ENCODE data around the gene SKA2. TPM values are rescaled to one million over a fixed set of nuclear protein-coding genes. Genes with fewer than 3 reads are reported as not detected.

Gene SKA2
- total RNA-seq, 1 experiment from 2014 or later, result 65.6 TPM

DNA sequence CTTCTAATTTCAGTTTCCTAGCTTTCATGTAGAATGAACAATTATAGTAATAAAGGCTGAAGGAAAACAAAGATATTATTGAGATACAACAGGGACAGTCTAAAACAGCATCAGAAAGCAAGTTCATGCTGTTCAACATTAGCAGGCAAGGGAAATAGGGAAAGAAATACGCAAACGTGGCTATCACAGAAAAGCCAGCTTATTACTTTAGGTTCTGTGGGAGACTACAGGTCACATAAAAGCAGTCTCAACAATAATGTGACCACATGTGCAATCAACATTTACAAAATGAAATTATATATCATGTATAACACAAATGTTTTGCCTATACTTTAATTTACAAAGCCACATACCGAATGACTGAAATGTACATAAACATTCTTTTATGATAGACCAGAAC lies 43.4 kb downstream of the SKA2 start:
- H3K4me1 ChIP-seq (replicated peaks; ENCODE audit: insufficient read depth), result peaks cover 11% of the 10 kb centered on the region; the same call in 1 of the 2 replicates
- TF ChIP-seq, protein P1, sequence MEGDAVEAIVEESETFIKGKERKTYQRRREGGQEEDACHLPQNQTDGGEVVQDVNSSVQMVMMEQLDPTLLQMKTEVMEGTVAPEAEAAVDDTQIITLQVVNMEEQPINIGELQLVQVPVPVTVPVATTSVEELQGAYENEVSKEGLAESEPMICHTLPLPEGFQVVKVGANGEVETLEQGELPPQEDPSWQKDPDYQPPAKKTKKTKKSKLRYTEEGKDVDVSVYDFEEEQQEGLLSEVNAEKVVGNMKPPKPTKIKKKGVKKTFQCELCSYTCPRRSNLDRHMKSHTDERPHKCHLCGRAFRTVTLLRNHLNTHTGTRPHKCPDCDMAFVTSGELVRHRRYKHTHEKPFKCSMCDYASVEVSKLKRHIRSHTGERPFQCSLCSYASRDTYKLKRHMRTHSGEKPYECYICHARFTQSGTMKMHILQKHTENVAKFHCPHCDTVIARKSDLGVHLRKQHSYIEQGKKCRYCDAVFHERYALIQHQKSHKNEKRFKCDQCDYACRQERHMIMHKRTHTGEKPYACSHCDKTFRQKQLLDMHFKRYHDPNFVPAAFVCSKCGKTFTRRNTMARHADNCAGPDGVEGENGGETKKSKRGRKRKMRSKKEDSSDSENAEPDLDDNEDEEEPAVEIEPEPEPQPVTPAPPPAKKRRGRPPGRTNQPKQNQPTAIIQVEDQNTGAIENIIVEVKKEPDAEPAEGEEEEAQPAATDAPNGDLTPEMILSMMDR (conservative IDR thresholded peaks at IDR 0.05), result no peak
- TF ChIP-seq EZH2 (IDR thresholded peaks at IDR 0.05; ENCODE audit: low read depth), result no peak
- no peaks in the 10 kb centered on the region for H3K9me2 ChIP-seq (ENCODE audit: insufficient read depth)
- no peak for DNase-seq
- no peak overlapping the region for H3K4me2 ChIP-seq
- ChIA-PET POLR2A (ENCODE audit: unreplicated experiment) (no interaction called here), CTCF (interaction anchor here (0.6 kb wide), 1 partner anchor 456 kb away, joined by 4 read pairs; no protein-coding TSS in a partner anchor)
- no peaks in the 10 kb centered on the region for H3K27me3 ChIP-seq (ENCODE audit: insufficient read depth, low read depth)
- intact Hi-C loops (cut with micrococcal nuclease; ENCODE audit: unreplicated experiment), result no loop called here
- no peak overlapping the region for H2AFZ ChIP-seq
- BruUV-seq (replicated peaks), result no TSS peak
- H3F3A ChIP-seq (ENCODE audit: insufficient read depth, low read depth), result peaks cover 7% of the 10 kb centered on the region; the same call in 1 of the 2 replicates
- no peaks in the 10 kb centered on the region for H4K20me1 ChIP-seq (ENCODE audit: insufficient read depth)
- no peak overlapping the region for H3K4me3 ChIP-seq
- H3K9me3 ChIP-seq (ENCODE audit: insufficient read depth, low read depth), result no peaks in the 10 kb centered on the region; the same call in 1 of the 2 replicates
- no peak overlapping the region for H3K27ac ChIP-seq
- H3K36me3 ChIP-seq (ENCODE audit: low read depth), result peaks cover 7% of the 10 kb centered on the region; the same call in 1 of the 2 replicates
- H3K79me2 ChIP-seq (ENCODE audit: low read depth), result 0 out of 2 replicates have a peak, but pooled peaks cover 11% of the 10 kb centered on the region

DNA sequence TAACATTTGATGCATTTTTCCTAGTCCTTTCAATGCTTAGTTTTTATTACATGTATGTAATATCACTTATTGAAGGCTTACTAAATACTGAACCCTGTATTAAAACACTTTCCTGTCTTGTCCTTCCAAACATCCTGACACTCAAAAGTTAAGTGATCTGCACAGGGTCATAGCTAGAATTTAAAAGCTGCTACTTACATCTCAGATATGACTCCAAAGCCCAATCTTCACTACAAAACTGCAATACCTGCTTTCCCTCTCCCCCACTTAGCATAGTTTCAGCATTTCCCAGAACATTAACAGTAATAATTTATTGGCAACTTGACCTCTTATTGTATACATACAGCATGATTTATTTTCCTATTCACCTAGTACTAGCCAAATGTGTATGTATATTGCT lies 44.0 kb downstream of the SKA2 start:
- no peaks in the 10 kb centered on the region for H3K9me2 ChIP-seq (ENCODE audit: insufficient read depth)
- H4K20me1 ChIP-seq (ENCODE audit: insufficient read depth), result no peaks in the 10 kb centered on the region
- H3K79me2 ChIP-seq (ENCODE audit: low read depth), result peaks cover 14% of the 10 kb centered on the region
- no peak overlapping the region for H3K4me3 ChIP-seq
- intact Hi-C loops (cut with micrococcal nuclease; ENCODE audit: unreplicated experiment), result no loop called here
- BruUV-seq (replicated peaks), result no TSS peak
- H3F3A ChIP-seq (ENCODE audit: insufficient read depth, low read depth), result peaks cover 13% of the 10 kb centered on the region; the same call in 1 of the 2 replicates
- POLR2A ChIA-PET (ENCODE audit: unreplicated experiment), result no interaction called here
- no peaks in the 10 kb centered on the region; the same call in 1 of the 2 replicates for H3K9me3 ChIP-seq (ENCODE audit: insufficient read depth, low read depth)
- no peak for DNase-seq
- no peak for TF ChIP-seq EZH2 (IDR thresholded peaks at IDR 0.05; ENCODE audit: low read depth)
- TF ChIP-seq, protein P1 (conservative IDR thresholded peaks at IDR 0.05), result no peak
- H3K4me2 ChIP-seq, result no peak overlapping the region
- CTCF ChIA-PET, result interaction anchor here (0.6 kb wide), 1 partner anchor 1042 kb away, joined by 5 read pairs; no protein-coding TSS in a partner anchor
- peaks cover 11% of the 10 kb centered on the region; the same call in 1 of the 2 replicates for H3K4me1 ChIP-seq (replicated peaks; ENCODE audit: insufficient read depth)
- H3K27ac ChIP-seq, result no peak overlapping the region
- H2AFZ ChIP-seq, result no peak overlapping the region
- H3K36me3 ChIP-seq (ENCODE audit: low read depth), result peaks cover 7% of the 10 kb centered on the region; the same call in 1 of the 2 replicates
- no peaks in the 10 kb centered on the region for H3K27me3 ChIP-seq (ENCODE audit: insufficient read depth, low read depth)

DNA sequence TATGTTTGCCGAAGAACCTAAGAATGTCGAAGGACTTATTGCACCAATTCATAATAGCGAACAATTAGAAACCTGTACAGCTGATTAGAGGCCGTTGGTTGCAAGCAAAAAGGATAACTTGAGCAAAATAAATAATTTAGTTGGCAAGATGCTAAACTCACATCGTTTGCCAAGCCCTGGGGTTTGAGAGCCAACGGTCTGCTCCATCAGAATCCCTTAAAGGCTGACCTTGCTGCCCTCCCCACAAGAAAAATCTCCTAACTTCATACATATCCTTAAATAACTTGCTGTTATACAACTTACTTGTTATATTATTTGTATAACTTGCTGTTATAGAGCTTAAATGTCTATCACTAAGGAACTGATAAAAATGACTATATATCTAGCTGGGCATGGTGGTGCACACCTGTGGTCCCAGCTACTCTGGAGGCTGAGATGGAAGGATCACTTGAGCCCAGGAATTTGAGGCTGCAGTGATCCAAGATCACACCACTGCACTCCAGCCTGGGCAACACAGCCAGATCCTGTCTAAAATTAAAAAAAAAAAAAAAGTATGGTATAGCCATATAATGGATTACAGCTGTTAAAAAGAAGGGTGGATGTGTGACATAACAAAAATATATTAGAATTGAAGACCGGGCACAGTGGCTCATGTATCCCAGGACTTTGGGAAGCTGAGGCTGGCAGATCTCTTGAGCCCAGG lies 46.4 kb downstream of the SKA2 start:
- no peaks in the 10 kb centered on the region for H3K27me3 ChIP-seq (ENCODE audit: insufficient read depth, low read depth)

More for the DNA sequence above, 46.4 kb downstream of the SKA2 start:
- H3K4me3 ChIP-seq, result no peak overlapping the region
- peaks cover 8% of the 10 kb centered on the region; the same call in 1 of the 2 replicates for H4K20me1 ChIP-seq (ENCODE audit: insufficient read depth)
- no peak overlapping the region for H2AFZ ChIP-seq
- no TSS peak for BruUV-seq (replicated peaks)
- intact Hi-C loops (cut with micrococcal nuclease; ENCODE audit: unreplicated experiment), result no loop called here
- no peak overlapping the region for H3K27ac ChIP-seq
- H3K36me3 ChIP-seq (ENCODE audit: low read depth), result peaks cover 7% of the 10 kb centered on the region; the same call in 1 of the 2 replicates
- no peaks in the 10 kb centered on the region; the same call in 1 of the 2 replicates for H3K9me3 ChIP-seq (ENCODE audit: insufficient read depth, low read depth)
- H3K4me2 ChIP-seq, result peak overlapping the region; percentile 96; the same call in 1 of the 2 replicates
- peaks cover 38% of the 10 kb centered on the region for H3K79me2 ChIP-seq (ENCODE audit: low read depth)
- H3F3A ChIP-seq (ENCODE audit: insufficient read depth, low read depth), result peaks cover 19% of the 10 kb centered on the region; the same call in 1 of the 2 replicates
- CTCF ChIA-PET, result no interaction called here
- peaks cover 26% of the 10 kb centered on the region for H3K4me1 ChIP-seq (replicated peaks; ENCODE audit: insufficient read depth)
- POLR2A ChIA-PET (ENCODE audit: unreplicated experiment), result interaction anchor here (0.7 to 0.9 kb wide), 2 partner anchors 43 to 856 kb away, joined by 3 to 6 read pairs; partner anchors contain the start of gene RNFT1
- TF ChIP-seq, protein P1 (conservative IDR thresholded peaks at IDR 0.05), result no peak
- no peak for TF ChIP-seq EZH2 (IDR thresholded peaks at IDR 0.05; ENCODE audit: low read depth)
- DNase-seq, result no peak
- H3K9me2 ChIP-seq (ENCODE audit: insufficient read depth), result no peaks in the 10 kb centered on the region
